Putamen (tissue), 1 donor: ENCODE data around the gene PLXNA4.

Experiments used
- DNase-seq: peaks from one replicate; pipeline ENCODE4 v3.0.0-alpha.2; 2016; ENCODE audit warnings: low spot score

Gene PLXNA4

DNA sequence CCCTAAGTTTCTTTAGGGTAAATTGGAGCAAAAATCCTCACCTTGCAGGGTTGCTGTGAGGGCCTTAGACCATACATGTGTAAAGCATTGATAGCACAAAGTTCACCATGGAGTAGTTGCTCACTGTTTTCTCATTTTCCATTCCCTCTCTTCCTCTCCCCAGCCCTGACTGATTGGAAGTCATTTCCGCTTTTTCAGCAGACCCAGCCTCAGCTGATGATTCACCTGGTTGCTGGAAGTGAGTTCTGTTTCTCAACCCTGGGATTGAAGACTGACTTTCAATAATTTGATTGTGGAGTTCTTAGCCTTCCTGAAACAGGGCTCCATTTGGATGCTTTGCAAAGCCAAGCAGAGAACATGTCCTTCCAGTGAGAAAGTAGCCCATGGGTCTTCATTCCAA, 107.0 kb downstream of the PLXNA4 start:
- no peak for DNase-seq

DNA sequence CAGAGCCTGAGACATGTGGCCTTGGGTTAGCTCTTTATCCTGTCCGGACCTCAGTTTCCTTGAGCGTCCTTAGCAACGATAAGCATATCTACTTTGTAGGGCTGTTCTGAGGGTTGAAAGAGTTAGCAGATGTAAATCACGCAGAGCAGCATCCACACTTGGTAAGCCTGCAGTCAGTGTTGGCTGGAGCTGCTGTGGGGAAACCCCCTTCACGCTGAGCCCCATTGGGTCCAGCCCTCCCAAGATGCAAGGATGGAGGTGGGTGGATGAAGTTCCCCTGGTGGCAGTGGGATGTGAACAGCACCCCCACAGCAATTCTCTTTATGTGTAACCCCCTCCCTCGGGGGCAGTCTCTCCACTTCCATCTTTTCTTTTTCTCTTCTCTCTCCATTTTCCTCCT, 109.9 kb downstream of the PLXNA4 start:
- no peak for DNase-seq

DNA sequence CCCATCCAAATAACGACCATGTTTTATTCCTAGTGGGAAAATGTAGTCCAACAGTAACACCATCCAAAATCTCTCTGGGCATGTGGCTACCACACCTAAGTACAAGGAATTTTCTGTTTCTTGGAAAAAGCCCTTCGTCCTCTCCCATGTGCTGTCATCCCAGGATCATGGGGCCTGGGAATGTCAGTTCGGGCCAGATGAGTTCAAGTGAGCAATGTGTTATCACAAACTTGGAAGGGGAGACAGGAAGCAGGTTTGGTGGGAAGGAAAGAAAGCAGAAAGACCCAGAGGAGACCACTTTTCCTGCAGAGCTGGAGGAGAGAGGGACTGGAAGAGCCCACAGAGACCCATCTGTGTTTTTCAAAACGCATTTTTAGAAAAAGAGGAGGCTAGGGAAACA, 110.8 kb downstream of the PLXNA4 start:
- no peak for DNase-seq

DNA sequence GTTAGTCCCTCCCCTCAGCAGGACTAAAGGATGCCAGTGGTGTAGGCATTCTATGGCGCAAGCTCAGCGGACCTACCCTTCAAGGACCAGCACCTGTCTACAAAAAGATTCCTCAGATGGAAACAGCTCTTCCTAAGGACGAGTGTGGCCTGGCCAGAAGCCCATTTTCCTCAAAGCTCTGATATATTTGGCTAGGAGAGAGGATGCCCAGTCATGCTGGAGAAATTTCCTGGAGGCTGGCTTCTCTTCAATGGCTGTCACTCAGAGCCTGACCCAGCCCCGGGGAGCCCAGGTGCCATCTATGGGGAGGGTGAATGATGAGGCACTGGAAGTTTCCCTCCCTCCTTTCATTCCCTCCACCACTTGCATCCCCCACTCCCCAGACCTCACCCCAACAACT, 111.5 kb downstream of the PLXNA4 start:
- DNase-seq: no peak

DNA sequence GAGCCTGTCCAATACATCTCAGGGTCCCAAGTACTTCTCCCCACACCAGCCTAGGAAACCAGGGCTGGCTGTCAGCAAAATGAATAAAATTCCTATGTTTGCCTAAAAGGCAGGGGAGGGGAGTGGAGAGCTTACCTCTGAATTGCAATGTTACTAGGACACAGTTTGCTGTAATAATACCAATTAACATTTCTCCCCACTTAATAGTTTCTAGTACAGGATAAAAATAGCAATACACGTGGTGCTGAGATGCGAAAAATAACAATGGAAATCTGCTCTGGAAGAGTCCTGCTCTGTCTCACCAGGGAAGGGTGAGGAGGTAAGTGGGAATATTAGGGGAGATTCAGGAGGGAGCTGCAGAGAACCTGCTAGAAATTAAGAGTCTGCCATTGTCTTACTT, 112.3 kb downstream of the PLXNA4 start:
- peak; percentile 10 for DNase-seq

DNA sequence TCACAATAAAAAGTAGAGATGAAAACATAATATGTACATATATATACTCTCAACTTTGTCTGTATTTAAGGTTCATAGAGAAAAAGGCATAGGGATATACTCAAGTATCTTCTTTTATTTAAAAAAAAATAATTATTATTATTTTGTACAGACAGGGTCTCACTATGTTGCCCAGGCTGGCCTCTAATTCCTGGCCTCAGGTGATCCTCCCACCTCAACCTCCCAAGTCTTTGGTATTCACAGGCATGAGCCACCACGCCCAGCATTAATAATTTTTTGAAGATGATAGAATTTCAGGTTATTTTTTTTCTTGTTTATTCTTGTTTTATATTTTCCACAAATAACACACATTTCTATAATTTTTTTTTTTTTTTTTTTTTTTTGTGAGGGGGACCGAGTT, 113.8 kb downstream of the PLXNA4 start:
- no peak for DNase-seq

DNA sequence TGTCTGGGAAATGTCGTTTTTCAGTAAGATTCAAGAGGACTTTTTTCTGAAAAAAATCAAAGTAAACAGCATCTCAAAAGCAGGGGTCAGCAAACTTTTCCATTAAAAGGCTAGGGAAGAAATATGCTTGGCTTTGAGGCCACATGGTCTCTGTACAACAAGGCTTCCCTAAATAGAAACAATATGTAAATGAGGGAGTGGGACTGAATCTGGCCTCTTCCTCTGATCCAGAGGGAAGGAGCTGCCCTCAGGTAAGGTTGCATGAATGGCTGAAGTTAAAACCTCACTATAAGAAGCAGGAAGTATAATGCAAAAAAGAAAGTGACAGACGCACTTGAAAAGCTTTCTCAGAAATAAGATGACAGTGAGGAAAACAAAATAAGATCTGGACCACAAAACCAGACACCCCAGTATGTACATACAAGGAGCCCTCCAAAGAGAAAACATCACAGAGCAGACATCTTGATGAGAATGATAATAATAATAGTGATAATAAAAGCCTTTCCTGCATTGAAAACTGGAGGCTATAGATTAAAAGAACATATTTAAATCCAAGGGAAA, 115.2 kb downstream of the PLXNA4 start:
- DNase-seq: no peak

DNA sequence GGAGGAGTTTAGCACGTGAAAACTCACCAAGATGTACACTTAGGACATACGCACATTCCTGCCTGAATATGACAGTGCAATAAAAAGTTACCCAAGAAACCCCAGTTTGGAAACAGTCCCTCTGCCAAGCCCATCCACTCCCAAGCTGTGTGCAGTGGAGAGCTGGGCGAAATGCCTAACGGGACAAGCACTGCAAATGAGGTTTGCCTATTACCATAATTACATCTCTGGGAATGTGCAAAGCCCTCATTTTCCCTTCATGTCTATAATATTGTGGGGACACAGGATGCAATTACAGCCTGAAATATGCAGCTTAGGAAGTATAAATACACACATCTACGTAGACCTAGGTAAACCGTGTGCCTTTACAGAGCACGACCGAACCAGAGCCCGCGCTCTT, 117.5 kb downstream of the PLXNA4 start:
- no peak for DNase-seq

DNA sequence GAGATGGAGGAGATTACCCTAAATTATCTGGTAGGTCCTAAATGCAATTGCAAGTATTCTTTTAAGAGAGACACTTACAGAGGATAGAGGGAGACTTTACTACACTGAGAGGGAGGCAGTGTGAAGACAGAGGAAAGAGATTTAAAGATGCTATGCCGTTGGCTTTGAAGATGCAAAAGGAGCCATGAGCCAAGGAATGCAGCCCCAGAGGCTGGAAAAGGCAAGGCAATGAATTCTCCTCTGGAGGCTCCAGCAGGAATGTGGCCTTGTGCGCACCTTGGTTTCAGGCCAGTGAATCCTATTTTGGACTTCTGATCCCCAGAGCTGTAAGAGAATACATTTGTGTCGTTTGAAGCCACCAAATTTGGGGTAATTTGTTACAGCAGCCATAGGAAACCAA, 118.6 kb downstream of the PLXNA4 start:
- no peak for DNase-seq

DNA sequence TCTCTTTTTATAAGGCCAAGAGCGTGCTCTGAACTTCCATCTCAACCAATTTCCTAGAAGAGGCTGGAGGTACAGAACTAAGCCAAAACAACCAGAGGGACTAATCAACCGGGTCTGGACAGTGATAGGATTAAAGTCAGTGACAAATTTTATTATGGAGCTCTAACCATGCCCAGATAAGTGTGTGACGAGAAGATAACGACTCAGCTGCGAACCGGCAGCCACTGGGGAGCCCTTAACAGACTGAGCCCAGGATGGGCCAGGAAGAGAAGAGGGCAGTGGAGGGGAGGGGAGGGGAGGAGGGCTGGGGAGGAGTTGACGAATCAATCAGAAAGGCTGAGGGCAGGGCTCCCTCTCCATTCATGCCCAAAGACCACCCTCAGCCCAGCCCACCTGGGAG, 119.9 kb downstream of the PLXNA4 start:
- DNase-seq: no peak

DNA sequence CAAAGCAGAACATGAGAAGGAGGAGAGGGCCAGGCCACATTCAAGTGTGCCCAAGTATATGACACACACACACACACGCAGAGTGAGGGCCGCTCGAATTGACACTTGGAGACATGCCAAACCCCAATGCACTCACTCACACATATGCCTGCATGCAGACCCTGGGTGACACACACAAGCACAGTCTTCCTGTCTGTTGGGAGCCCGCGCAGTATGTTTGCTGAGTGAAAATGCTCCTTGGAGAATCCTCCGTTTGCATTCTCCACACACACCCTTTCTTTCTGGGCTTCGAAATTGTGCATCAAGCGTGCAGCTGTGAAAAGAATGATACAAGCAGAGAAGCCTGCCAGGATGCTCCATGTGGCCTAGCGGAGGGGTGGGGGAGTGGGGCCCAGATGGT, 120.9 kb downstream of the PLXNA4 start:
- no peak for DNase-seq

DNA sequence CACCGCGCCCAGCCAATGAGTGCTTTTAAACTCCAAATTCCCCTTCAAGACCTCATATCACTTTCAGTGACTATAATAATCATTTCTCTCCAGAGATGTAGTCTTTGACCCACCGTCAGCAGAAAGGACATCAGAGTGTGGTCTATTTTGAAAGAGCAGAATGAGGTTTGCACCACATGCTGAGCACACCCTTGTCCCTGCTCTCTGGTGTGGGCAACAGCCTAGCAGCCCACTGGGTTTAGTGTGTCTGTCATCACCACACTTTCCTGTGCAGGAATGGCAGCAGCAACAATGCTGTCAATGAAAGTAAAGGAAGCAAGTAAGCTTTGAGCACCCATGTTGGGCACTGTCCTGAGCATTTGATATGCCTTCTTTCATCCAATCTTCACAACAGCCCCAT, 122.4 kb downstream of the PLXNA4 start:
- no peak for DNase-seq

DNA sequence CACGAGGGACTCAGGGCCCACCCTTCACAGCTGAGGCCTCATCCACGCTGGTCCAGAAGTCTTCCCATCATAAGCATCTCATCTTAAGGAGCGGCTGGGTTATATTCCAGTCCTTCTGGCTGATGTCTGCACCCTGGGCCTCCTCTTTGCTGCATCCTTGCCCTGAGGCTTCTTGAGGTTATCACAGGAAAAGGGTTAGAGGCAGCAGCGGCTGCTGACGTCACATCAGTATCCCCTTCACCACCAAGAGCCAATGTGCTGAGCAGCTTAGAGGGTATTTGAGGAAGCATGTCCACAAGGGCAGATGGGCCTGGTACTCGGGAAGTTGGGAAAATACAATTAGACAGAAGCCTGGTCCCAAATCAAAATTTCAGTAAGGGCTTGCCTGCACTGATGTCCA, 125.1 kb downstream of the PLXNA4 start:
- DNase-seq: no peak

DNA sequence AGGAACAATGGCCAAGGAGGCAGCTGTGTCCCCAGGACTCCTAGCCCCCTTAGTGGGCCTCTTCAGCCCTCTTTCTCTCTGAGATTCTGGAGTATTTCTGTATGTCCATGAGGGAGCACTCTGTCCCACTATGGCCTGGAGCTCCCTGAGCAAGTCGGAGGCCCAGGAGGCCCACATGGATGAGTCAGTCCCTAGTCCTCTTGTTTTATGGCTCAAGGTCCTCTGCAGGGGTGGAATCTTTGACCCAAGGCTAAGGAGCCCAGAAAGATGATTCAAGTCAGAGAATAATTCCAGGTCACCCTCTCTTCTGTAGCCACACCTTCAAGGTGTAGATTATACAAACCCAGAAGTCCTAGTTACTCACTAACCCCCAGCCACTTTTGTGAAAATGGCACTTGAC, 125.6 kb downstream of the PLXNA4 start:
- no peak for DNase-seq

DNA sequence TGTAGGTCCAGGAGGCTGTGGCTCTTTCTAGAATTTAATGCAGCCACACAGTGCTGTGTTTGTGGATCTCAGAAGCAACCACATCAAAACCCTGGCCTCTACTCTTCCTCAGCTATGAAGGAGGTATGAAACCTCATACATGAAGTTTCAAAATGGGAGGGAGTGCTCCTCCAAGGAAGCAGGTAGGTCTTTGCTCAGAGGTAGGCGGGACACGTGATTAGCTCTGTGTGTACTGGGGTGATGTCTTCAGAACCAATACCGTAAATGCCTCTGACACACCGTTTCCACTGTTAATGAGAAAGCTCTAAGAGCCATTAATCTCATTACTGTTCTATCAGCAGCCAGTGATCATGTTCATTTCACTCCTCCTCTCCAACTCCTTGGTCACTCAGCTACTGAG, 126.1 kb downstream of the PLXNA4 start:
- DNase-seq: no peak

DNA sequence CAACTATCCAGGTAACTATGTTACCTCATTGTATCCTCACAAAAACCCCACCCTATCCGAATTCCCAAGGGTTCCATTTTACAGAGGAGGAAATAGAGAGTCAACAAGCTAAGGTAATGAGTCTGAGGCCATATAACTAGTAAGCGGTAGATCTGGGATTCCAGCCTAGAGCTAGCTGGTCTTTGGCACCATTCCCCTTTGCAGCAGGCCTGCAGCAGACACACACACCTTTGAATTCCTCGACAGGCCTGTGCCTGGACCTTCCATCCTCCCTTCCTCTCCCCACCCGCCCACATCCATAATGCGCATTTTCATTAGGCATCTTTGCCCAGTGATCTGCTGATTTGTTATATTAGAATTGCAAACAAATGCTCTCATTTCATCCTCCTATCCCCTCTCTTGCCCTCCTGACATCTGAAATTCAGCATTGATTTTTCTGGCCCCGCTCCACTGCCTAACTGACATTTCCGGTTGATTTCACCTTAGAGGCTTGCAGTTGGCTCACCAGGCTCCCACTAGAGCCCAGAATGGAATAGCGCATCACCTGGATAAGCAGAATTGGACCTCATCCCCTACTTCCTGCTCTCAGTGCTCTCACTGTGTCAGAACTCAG, 129.5 kb downstream of the PLXNA4 start:
- DNase-seq: no peak

DNA sequence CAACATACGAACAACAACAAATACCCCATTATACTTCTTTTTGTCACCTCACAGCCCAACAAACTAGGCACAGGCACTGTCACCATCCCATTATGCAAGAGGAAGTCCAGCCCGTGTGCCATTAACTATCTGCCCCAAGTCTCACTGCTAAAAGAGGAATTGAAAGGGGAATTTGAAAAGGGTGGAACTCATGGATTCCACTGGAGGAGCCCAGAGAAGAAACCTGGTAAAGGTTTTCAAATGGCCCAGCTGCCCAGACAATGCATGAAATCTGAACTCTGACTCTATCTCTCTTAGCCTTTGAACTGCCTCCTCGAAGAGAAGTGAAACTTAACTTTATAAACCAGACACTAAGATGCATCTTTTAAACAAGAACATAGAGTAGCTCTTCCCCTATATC, 130.0 kb downstream of the PLXNA4 start:
- no peak for DNase-seq

DNA sequence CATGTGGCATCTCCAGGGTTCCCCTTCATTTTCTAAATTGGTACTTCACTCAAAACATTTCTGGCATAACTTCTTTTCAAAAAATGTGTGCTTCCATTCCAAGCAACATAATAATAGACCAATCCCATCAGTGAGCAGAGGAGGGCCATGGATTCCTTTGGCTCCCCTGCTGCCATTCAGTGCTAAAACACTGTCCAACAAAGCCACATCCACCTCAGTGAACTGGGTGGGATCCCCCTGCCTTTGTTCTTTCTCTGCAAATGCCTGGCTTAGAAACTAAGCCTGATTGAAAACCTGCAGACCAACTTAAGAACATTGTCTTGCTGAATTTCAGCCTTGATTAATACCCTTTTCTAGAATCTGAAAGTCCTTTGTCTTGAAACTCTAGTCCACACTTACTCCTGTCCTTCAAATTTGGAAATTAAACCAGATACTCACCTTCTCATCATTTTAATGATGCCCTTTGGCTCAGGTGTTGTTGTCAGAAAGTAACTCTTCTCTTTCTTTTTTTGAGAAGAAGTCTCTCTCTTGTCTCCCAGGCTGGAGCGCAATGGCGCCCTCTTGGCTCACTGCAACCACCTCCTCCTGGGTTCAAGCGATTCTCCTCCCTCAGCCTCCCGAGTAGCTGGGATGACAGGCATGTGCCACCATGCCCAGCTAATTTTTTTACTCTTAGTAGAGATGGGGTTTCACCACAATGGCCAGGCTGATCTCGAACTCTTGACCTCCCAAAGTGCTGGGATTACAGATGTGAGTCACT, 132.3 kb downstream of the PLXNA4 start:
- no peak for DNase-seq

DNA sequence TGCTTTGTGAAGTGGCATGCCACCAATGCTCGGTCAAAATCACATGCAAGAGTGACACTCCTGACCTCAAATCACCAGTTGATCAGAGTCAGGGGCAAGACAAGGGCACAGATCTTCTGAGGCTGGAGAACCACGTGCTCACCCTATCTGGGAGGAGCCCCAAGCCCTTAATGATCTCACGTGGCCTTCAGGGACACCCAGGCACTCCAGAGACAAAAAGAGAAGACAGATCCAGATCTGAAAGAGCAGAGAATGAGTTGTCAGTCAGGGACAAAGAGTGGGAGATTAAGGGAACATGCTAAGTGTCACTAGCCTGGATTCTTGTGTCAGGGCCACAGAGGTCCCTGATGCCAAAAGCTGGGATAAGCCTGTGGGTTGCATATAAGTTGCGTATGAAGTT, 134.3 kb downstream of the PLXNA4 start:
- DNase-seq: no peak

DNA sequence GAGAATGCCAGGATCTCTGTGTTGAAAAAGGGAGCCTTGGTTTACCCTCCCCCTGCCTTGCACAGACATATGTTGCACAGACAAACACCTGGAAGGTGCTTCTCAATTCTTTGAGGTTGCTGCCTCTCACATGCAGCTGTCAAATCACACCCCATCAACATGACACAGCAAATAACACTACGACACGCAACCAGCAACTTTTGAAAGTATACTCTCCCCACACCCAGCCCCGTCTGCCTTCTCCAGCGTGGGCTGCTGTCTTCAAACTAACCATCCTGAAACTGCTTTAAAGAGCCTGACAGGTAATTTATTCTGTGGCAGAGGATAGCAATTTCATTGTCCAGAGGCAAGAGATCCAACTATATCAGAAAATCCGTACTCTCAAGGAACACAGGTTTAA, 136.1 kb downstream of the PLXNA4 start:
- no peak for DNase-seq

DNA sequence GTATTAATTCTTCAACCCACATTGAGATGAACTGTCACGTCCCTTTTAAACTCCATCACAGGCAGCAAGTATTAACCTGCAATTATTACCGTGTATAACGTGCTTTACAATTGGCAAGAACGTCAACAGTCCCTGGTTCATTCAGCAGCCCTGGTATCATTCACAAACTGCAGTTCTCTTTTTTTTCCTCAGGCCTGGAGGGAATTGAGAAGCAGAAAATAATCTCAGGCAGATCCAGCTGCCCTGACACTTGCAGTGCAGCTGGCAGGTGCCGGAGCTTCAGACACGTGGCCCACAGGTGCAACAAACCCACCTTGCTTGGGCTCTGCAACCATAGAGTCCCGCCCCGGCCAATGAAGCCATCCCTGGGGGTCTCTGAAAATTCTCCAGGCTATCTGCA, 137.3 kb downstream of the PLXNA4 start:
- DNase-seq: no peak

DNA sequence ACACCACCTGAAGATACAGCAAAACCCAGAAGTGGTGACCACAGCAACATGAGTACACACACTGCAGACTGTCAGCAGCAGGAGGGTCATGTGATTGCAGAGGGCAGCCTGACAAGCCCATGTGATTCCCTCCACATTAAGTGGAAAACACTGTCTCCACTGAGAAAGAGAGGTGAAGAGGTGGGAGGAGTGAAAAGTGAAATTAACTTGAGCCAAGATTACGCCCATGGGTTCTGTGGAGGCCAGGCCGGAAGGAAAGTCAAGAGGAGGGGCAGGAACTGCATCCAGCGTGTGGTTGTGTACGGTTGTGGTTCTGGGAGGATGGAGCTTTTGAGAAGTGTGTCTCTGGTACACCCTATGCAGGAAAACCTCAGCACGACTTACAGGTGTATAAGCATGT, 138.5 kb downstream of the PLXNA4 start:
- no peak for DNase-seq

DNA sequence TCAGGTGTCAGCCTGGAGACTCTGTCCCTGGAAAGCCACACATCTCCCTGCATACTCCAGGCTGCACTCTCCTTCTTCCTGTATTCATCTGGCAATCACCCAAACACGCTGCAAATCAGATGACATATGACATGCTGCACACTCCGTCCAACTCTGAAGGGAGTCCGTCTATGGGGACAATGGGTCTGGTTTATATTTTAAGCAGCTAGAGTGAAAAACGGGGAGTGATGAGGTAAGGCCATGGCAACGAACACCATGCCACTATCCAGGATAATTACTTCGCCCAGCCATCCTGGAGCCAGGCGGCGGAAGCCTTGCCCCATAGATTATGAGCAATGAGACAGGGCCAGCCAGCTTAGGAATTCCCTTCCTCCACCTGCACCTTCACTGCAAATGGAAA, 140.1 kb downstream of the PLXNA4 start:
- DNase-seq: no peak
